Esophagus squamous epithelium (tissue), 5 donors: ENCODE data around the gene BNC2. TPM values are rescaled to one million over a fixed set of nuclear protein-coding genes. Genes with fewer than 3 reads are reported as not detected.

Source experiments
- DNase-seq: peaks from one replicate; lab custom pipeline; 2025; lab: John Stamatoyannopoulos, UW
- H3K27ac ChIP-seq, 4 donors: fragments of 200-600 bp; sonication (generic); one replicate each; pipeline ENCODE4 v1.5.1; 2016 to 2019; ENCODE audit warnings: mild to moderate bottlenecking in 1 of 4
- H3K27me3 ChIP-seq, 4 donors: fragments of 200-600 bp; sonication (generic); 1 replicate in 3 of 4; 2 replicates in 1 of 4; pipeline versions ENCODE4 v1.5.1 to v1.6.0; 2017 to 2021; ENCODE audit warnings: antibody characterized with exemption in 1 of 4
- H3K36me3 ChIP-seq, 3 donors: fragments of 200-600 bp; sonication (generic); one replicate each; pipeline ENCODE4 v1.5.1; 2016 to 2019
- H3K4me1 ChIP-seq, 3 donors: fragments of 200-600 bp; sonication (generic); one replicate each; pipeline ENCODE4 v1.5.1; 2017 to 2019
- H3K4me3 ChIP-seq, 4 donors: fragments of 200-600 bp; sonication (generic); 1 replicate in 3 of 4; 2 replicates in 1 of 4; pipeline ENCODE4 v1.5.1; 2016 to 2019; ENCODE audit warnings: mild to moderate bottlenecking in 2 of 4, moderate library complexity in 1 of 4
- H3K9me3 ChIP-seq, 3 donors: fragments of 200-600 bp; sonication (generic); one replicate each; pipeline ENCODE4 v1.5.1; 2016 to 2019
- POLR2A ChIP-seq, 4 donors: fragments of 450-650 bp; IDR thresholded peaks; one replicate each; pipeline ENCODE4 v1.6.1; 2017; ENCODE audit warnings: antibody characterized with exemption in 4 of 4, mild to moderate bottlenecking in 4 of 4, moderate library complexity in 3 of 4
- WGBS, 2 donors: methylation state at CpG; one replicate each; pipeline ENCODE4 v1.1.5; 2018; 5-methylcytosine and 5-hydroxymethylcytosine counted together
- intact Hi-C: fragments of 100-400 bp; cut with DNase I; formaldehyde crosslinking; loops from one replicate; pipeline ENCODE4 v1.15.0; 2022
- total RNA-seq, 4 donors: library from RNA; depleted of rRNA; stranded (reverse); fragments of >200 nt; gene quantifications; one replicate each; pipeline ENCODE4 v1.1.0, GENCODE V29; 2016
- TF ChIP-seq, protein P1 (sequence below), 6 experiments: fragments of 450-650 bp in 4 of 6; fragments of 200-600 bp in 2 of 6; sonication (generic) in 2 of 6; IDR thresholded peaks; one replicate each; pipeline ENCODE4 v1.5.1; 2016 to 2019; ENCODE audit warnings: antibody characterized with exemption in 6 of 6, mild to moderate bottlenecking in 4 of 6, moderate library complexity in 4 of 6
- donor health status: DM: yes; HTN: yes; CAD: no.

Gene BNC2
- total RNA-seq, 4 donors from 2014 or later: 3.6 to 41.8 (median 8.5) TPM

- Histone ChIP-seq H3K9me3 (no peaks in the 10 kb centered on the region), H3K27ac (no peak overlapping the region), H3K4me1 (peaks cover 0 to 24% (median 2%) of the 10 kb centered on the region in 3 donors), H3K4me3 (no peak overlapping the region), H3K36me3 (no peaks in the 10 kb centered on the region), H3K27me3 (no peaks in the 10 kb centered on the region)
- DNase-seq: no peak
- intact Hi-C loops: loop anchor here (10.0 kb wide), 1 partner anchor 56 kb away; no protein-coding TSS in a partner anchor
- TF ChIP-seq POLR2A (IDR thresholded peaks at IDR 0.05): no peak
- TF ChIP-seq, protein P1, sequence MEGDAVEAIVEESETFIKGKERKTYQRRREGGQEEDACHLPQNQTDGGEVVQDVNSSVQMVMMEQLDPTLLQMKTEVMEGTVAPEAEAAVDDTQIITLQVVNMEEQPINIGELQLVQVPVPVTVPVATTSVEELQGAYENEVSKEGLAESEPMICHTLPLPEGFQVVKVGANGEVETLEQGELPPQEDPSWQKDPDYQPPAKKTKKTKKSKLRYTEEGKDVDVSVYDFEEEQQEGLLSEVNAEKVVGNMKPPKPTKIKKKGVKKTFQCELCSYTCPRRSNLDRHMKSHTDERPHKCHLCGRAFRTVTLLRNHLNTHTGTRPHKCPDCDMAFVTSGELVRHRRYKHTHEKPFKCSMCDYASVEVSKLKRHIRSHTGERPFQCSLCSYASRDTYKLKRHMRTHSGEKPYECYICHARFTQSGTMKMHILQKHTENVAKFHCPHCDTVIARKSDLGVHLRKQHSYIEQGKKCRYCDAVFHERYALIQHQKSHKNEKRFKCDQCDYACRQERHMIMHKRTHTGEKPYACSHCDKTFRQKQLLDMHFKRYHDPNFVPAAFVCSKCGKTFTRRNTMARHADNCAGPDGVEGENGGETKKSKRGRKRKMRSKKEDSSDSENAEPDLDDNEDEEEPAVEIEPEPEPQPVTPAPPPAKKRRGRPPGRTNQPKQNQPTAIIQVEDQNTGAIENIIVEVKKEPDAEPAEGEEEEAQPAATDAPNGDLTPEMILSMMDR (IDR thresholded peaks at IDR 0.05): no peak
- WGBS, 2 donors: 64 to 70% methylated on average over 3 of the region's 3 CpGs
Observed at GRCh38 chr9:16680541-16680940, 189.9 kb downstream of the BNC2 start.

GRCh38 chr9:16679327-16679821, 191.1 kb downstream of the BNC2 start:
- no peaks in the 10 kb centered on the region for H3K27me3 ChIP-seq
- WGBS, 2 donors: 63 to 73% methylated on average over 9 to 10 of the region's 10 CpGs
- peaks cover 0 to 24% (median 2%) of the 10 kb centered on the region in 3 donors for H3K4me1 ChIP-seq
- DNase-seq: no peak
- intact Hi-C loops: no loop called here
- no peak overlapping the region for H3K4me3 ChIP-seq
- H3K9me3 ChIP-seq: no peaks in the 10 kb centered on the region
- H3K27ac ChIP-seq: peak overlapping the region in 1 of 4 donors; percentile 39
- no peak for TF ChIP-seq POLR2A (IDR thresholded peaks at IDR 0.05)
- TF ChIP-seq, protein P1 (IDR thresholded peaks at IDR 0.05): no peak
- no peaks in the 10 kb centered on the region for H3K36me3 ChIP-seq

DNA sequence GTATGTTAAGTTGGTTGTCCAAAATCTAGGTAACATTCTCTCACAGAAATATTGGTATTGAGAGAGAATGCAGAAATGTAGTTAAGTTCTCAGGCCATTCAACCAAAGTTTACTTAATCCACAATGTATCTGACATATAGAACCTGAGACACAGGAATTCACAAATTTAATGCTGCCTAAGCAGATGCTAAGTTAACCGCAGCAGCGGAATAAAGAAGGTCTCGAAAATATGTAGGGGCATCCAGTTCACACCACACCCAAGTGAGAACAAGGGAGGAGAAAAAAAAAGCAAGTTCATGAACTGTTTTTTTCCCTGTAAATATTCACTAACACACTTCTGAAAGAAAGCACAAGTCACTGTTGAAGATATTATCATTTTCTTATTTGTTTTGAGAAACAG, 194.0 kb downstream of the BNC2 start:
- Histone ChIP-seq H3K9me3 (no peaks in the 10 kb centered on the region), H3K27me3 (no peaks in the 10 kb centered on the region), H3K27ac (no peak overlapping the region), H3K36me3 (no peaks in the 10 kb centered on the region), H3K4me3 (no peak overlapping the region), H3K4me1 (peaks cover 0 to 12% (median 2%) of the 10 kb centered on the region in 3 donors)
- intact Hi-C loops: no loop called here
- whole genome bisulfite sequencing, 2 donors: 80 to 93% methylated on average over 3 of the region's 3 CpGs
- TF ChIP-seq, protein P1 (IDR thresholded peaks at IDR 0.05): no peak
- TF ChIP-seq POLR2A (IDR thresholded peaks at IDR 0.05): no peak
- no peak for DNase-seq

- Histone ChIP-seq H3K36me3 (no peaks in the 10 kb centered on the region), H3K4me1 (peaks cover 0 to 5% (median 0%) of the 10 kb centered on the region in 3 donors), H3K9me3 (no peaks in the 10 kb centered on the region), H3K27me3 (no peaks in the 10 kb centered on the region), H3K27ac (no peak overlapping the region), H3K4me3 (no peak overlapping the region)
- 97 to 100% methylated on average over 5 of the region's 5 CpGs for WGBS, 2 donors
- no peak for DNase-seq
- no peak for TF ChIP-seq POLR2A (IDR thresholded peaks at IDR 0.05)
- TF ChIP-seq, protein P1 (IDR thresholded peaks at IDR 0.05): no peak
- intact Hi-C loops: no loop called here
Observed at GRCh38 chr9:16675131-16675530, 195.3 kb downstream of the BNC2 start.

GRCh38 chr9:16673171-16673570, 197.3 kb downstream of the BNC2 start:
- intact Hi-C loops: no loop called here
- no peak overlapping the region for H3K4me3 ChIP-seq
- no peaks in the 10 kb centered on the region for H3K27me3 ChIP-seq
- no peak for DNase-seq
- H3K4me1 ChIP-seq: peaks cover 0 to 5% (median 0%) of the 10 kb centered on the region in 3 donors
- H3K27ac ChIP-seq: no peak overlapping the region
- no peak for TF ChIP-seq POLR2A (IDR thresholded peaks at IDR 0.05)
- TF ChIP-seq, protein P1 (IDR thresholded peaks at IDR 0.05): no peak
- no peaks in the 10 kb centered on the region for H3K9me3 ChIP-seq
- no peaks in the 10 kb centered on the region for H3K36me3 ChIP-seq
